Fibroblast of skin of left biceps (primary cell): ENCODE results near the gene SEMA5A.
"Not testable (repeated sequence)": the region's sequence is repeated elsewhere in the genome, so short reads cannot be mapped to it uniquely, and the experiment has no call there.

Experiments used
- DNase-seq, 2 experiments: peaks; one replicate each; pipeline ENCODE4 v3.0.0-alpha.2; 2013; ENCODE audit warnings: low read depth in 2 of 2

The SEMA5A gene

DNA sequence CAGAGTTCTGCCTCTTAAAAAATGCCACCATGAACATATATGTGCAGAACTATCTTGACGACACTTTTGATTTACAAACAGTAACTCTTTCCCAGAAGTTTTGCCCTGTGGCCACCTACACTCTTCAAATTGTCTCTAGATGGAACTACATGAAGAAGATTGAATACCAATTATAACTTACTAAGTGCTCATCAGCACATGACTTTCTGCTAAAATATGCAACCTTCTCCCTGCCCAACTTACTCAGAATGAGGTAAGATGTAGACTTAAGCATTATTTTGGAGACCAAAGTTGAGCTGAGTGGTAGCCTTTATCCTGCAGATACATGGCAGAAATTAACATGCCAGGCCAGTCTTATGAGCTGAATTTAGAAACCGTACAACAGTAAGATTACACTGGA, 105.4 kb downstream of the SEMA5A start:
- no peak for DNase-seq

DNA sequence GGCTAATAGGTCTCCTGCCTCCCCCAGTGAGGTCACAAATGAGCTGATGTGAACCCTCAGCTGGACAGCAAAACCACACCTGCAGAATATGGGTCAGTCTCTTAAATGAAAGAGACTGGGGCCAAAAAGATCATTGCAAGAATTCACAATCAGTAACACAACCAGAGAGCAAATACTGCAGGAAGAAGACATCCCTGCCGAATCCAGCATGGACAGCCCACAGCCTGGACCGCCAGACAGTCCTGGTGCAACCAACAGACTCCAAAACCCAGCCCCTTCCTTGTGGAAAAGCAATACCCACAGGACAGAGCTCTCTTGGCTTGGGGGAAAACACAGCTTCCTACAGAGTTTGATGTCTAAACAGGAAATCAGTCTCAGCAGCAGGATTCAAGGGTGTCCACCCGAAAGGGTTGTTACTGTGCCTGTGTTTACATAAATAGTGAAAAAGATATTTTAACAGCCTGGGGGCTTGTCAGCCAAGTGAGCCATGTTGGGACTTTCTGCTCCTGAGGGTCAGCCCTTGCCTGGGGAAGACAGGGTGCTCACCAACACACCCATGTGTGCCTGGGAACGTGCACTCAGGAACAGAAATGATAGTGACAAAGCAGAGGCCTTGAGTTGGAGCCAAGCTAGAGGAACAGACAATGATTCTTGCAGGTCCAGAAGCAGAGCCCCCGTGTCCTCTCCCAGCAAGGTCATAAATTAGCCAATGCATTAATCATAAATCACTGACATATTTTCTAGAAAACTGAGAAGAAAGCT, 106.2 kb downstream of the SEMA5A start:
- DNase-seq, result no peak

DNA sequence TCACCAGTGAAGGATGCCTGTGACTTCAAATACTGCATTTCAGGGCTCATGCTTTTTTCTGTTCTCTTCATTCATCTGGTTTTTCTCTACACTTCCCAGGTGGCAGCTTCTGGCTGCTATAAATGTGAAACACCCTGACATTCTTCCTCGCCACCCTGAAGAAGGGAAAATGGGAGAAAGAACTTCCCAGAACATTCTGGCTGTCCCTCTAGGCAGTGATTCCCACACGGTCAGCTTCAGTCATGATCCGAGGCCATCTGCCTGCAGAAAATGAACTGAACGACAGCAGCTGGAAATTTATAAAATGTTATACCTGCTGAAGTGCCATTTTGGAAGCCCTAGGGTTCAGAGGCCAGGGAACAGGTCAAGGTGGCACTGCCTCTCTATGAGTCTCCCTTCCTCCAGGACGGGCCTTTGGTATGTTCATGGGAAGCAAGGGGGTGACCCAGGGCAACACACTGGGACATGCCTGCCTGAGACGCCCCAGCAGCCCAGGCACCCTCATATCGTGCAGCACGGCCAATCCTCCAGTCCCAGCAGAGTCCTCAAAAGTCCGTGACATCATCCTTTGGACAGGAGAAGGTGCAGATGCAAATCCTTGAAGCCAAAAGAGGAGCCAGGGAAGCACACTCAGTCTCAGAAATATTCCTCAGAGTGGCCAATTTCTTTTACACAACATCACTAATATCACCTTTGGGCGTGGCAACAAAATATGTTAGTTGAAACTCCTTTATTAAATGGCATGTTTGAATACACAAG, 107.1 kb downstream of the SEMA5A start:
- no peak for DNase-seq

DNA sequence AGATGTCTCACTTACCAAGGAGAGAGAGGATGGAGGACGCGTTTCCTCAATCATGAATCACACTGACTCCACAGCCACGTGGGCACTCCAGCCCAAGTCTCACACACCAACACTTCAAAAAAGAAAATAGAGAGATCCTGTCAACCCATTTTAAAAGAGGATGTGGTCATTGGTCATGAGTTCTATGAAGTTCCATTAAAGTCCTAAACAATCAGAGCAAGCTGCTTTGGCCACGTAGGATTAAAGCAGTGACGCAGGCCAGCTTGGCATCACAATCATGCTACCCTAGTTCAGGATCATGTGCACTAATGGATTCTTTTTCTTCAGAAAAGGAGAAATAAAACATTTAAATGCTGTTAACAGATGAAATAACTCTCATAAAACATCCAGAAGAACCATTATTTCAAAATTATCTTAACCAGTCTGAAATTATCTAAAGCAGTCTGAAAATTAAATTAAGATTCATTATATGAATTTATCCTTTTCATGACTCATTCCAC, 108.1 kb downstream of the SEMA5A start:
- no peak for DNase-seq

DNA sequence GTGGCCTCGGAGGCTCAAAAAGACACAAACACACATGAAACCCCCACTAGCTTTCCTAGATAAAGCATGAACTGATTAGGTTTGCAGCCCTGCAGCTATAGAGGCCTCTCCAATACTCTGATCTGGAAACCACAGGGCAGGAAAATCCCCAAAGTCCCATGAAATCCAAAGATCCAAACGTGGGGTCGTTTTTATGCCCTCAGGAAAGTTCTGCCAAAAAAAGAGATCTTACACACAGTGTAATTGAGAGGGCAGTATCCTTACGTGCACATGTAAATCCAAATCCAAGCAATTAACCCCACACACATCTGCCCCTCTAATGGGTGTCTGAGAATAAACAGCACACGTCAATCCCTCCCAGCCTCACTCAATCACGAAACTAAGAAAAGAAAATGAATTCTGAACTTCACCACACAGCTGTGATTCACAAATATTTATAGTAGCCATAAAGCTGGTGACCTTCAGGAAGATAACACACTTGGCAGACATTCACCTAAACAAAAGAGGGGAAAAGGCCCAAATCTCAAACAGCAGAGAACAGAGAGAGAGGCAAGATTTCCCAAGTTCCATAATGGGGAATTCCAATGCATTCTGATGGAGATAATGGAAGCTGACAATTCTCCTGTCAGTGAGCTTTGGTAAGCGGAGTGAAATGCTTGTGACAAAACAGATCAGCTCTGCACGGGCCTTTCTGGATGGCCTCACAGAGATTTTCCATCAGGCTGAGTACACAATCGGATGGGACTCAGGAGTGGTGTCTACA, 114.2 kb downstream of the SEMA5A start:
- no peak for DNase-seq

DNA sequence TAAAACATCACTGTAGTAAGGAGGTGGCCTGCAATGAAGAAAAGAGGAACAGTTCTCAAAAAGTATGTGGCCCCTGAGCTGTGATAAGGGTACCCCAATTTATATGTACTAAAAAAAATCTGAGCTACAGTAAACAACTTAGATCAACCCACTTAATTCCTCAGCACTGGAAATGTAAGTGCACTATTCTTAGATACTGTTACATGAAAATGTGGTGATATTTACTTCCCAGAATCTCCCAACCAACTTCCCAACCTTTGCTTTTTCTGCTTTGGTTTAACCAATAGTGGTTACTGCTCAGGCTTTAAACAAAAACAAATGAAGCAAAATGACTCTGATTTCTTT, 114.8 kb downstream of the SEMA5A start:
- DNase-seq, result no peak

DNA sequence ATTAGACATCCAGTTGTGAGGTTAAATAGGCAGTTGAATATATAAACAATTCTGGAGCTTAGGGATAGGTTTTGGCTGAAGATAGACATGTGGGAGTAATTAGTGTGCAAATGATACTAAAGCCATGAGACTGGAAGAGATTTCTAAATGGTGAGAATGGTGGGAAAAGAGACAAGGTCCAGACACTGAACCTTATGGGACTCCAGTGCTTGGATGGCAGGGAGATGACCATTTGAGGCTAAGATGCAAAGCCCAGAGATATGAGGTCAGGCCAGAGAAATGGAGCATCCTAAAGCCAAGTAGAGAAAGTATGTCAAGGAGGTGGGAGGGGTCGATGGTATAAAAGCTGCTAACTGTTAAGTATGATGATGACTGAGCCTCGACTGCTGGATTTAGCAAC, 115.6 kb downstream of the SEMA5A start:
- DNase-seq, result no peak

DNA sequence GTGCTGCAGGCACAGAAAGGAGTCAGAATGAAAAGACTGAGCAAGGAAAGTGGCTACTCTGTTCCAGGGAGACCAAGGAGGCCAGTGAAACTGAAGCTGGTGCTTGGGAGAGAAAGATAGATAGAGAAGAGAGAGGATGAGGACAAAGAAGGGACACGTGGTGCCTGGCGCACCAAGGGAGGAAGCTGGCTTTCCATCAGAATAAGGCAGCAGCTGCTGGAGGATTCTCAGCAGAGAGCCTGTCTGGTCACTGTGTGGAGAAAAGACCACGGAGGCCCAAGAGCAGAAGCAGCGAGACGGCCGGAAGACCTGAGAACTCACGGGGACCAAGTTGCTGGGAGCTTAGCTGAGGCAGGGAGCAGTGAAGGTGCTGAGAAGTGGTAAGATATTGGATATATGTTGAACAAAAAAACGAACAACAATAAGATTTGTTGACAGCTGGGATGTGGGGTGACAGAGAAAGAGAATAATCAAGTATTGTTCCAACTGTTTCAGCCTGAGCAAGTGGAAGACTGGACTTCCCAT, 116.1 kb downstream of the SEMA5A start:
- DNase-seq, result no peak

DNA sequence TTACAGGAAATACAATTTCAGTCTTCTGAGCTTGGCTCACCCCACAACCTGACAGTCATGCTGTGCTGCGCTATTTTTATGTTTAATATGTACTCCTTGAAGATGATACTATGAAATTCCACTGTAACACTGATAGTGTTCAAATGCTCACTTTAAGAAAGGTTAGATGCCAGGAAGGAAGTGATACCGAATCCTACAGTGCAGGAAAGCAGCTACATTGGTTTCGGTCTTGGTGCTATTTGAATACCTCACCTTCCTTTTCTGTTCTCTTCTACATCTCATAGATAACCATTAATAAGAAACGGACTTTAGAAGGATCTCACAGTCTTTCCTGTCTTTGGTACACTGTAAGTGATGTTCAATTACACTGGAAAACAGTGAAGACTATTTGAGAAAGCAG, 117.6 kb downstream of the SEMA5A start:
- no peak for DNase-seq

DNA sequence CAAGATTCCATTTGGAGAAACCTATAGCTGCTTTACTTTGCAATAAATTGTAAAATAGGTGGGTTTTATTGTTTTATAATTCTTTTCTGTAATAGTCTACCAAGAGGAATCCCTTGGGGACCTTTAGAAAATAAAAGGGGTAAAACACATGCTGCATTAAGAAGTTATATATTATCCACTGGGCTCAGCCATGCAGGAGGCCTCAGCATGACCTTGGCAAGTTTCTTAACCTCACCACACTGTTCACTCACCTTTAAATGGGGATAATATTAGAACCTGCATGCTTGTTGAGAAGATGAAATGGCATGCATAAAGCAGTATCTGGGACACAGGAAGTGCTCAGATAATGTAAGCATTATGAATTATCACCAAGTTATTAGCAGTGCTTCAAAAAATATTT, 120.2 kb downstream of the SEMA5A start:
- DNase-seq, result no peak

DNA sequence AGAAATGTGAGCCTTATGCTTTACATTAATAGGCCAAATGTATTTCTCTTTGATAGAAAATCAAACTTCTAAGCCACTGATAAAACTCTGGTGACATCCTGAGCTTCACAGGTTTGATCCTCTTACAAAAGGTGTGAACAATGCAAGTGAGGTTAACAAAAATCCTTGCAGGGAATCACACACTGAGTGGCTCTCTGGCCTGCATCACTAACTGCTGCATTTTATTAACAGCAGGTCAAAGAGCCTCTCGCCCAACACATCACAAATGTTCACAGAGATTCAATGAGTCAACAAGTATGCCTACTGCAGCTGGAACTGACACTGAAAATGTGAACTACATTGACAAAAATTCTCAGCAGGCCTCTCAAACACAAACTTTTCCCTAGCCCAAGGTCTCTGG, 122.3 kb downstream of the SEMA5A start:
- DNase-seq, result no peak

DNA sequence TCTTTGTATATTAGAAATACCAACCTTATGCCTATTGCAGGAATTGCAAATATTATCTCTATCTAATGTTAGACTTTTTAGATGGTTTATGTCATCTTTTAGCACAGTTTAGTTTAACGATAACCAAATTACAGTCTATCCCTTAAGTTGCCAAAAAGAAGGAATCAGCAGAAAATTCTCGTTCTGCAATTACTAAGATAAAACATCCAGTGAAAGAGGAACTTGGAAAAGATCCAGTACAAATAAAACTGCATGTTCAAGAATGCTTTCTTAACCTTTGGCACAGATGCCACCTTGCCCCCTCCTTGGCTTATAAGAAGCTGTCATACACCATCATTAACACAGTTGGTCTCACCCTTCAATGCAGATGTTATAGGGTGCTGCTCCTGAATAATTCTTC, 124.0 kb downstream of the SEMA5A start:
- DNase-seq, result no peak

DNA sequence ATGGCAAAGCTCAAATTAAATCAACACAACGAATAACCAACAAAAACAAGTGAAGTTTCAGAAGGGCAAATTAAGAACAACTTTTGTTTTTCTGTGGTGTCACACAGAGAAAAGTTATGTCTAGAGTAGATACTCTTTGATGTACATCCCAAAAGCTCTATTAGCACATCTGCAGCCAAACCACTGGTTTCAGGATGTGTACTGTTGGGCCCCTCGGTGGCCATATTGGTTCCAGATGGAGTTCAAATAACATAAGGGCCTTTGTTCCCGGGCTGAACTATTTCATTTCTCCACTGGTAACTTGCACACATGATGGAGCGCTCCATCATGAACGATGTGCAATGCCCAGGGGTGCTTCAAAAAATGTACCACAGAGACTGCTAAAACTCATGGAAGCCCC, 126.1 kb downstream of the SEMA5A start:
- no peak for DNase-seq

DNA sequence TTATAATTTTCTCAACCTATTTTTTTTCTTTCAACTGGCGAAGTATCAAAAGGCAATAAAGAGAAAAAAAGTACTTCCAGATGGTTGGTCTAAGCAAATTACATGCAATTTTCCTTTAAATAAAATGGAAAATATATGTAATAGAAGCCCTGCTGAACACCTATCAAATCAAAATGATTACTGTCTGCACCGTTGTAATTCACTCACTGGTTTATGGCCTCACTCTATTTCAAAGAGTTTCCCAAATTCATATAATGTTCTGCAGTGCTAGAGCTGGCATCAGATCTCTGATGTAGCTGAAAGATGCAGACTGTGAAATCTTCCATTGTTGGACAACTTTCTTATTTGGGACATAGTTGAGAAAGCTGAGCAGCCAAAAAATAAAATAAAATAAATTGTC, 130.3 kb downstream of the SEMA5A start:
- no peak for DNase-seq

DNA sequence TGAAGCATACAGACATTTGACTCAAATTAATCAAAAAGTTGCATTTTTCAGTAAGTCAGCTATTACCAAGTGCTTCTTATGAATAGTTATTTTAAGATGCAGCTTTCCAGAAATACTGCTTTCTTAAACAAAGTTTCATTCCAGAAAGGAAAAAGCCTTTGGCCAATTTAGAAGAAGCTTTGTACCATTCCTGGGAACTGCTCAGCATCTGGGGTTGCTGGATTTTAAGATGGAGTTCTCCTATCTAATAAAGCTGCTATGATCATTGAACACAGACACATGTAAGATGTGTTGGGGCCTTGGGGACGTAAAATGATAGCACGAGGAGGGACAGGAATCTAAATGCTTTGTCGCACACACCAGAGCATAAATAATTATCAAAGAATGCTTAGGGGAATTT, 130.8 kb downstream of the SEMA5A start:
- DNase-seq, result no peak

DNA sequence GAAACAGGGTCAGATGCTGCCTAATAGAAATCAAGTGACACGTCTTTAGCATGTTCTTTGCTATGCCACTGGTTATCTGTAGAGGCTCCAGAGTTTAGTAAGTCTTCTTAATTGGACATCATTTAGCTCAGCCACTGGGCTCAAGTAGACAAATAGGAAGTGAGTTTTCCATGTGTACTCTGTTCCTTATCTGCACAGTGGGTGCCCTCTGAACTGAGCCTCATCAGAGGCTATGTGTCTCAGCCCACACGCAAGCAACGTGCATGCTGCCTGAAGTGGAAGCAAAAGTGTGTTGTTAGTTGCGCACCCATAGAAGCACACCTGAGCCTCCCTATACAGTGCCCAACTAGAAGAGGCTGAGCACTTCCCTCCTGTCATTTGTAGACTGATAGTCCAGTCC, 134.7 kb downstream of the SEMA5A start:
- no peak for DNase-seq

DNA sequence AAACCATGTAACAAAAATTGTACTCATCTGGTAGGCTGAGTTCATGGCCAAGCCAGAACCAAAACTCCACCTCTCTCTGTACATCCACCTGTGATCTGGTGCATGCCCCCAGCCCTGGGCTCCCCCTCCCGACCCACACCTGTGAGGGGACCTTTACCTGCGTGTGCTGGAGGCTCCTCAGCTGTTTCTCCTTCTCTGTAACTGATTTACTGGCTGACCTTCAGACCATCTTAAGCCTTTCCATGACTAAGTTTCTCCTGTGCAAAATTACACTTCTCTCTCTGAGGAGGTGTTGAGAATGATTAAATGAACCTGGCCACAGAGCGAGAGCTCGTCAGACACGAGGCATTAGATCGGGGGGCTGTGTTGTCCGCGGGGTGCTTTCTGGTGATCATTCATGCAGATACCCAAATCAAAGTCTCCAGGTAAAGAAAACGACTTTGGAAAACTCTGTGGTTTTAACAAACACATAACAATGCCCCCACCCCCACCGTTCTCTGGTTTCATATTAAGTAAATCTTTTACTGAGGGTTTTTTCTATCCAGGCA, 136.4 kb downstream of the SEMA5A start:
- DNase-seq, result no peak

DNA sequence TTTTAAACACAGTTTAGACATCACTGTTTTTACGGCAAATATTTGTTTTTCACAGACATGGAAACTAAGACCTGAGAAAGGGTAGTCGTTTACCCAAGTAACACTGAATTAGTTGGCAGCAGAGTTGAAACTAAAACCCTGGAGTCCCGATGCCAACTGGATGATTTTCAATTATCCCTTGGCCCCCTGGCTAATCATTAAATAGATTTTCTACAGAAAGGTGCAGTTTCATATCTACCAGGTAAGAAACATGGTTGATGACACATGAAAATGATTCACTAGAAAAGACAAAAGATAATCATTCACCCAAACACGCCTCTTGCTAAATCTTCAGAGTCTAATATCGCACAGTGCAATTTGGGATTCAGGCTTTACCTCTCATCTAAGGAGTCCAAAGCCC, 136.9 kb downstream of the SEMA5A start:
- no peak for DNase-seq

DNA sequence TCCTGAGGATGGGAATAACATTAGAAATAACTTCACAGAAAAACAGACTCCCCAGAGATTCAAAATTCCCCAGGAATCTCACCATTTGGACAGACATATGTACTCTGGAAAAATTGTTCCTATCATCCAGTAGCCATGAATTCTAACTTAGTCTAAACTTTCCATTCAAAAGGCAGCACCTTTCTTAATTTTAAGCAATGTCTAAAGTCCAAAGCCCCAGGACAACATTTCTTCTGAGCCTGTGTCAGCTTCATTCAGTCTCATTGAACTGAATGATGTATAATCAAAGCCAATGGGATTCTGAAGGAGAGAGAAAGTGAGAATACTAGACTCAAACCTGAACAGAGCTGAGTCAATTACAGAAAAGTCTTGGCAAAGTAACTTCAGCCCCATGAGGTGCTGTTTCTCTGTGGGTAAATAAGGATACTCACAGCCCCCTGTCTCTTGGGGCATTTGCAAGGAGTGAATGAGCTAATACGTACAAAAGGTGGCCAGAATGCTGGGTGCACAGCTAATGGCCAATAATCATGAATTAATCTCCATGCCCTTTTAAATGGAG, 140.6 kb downstream of the SEMA5A start:
- DNase-seq, result no peak

DNA sequence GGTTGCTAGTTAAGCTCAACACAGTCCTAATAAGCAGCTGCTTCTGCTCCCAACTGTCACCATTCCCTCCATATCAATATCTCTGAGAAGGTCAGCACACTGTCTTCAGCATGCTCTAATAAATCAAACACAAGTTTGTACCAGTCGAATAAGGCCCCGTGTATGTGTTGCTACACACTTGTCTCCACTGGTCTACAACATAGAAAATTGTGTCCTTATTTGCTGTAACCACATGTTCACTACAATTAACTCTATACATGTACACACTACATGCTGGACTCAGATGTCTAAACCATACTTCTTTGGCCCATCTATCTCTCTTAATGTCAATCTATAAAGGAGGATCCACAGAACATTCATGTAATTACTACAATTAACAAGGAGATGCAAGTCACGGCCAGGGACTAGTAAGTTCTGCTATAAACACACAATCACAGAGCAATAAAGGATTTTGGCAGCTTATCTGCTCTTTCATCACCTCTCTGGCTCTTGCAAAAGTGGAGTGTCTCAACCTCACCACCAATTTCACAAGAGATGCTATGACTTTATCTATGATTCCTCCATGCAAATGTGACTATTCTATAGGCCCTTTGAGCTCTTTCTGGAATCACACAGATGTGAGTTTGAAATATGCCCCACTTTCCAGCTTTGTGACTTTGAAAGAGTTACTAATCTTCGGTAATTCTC, 143.9 kb downstream of the SEMA5A start:
- no peak for DNase-seq

DNA sequence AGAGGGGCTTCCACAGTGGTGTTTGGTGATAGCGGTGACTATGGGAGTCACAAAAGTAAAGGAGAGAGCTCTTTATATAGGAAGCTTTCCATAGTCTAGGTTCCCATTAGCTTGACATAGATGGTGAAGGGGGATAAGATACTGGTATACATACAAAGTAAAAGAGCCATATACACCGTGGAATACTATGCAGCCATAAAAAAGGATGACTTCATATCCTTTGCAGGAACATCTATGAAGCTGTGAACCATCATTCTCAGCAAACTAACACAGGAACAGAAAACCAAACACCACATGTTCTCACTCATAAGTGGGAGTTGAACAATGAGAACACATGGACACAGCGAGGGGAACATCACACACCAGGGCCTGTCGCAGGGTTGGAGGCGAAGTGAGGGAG, 146.1 kb downstream of the SEMA5A start:
- DNase-seq, result not testable (repeated sequence)
